Astrocyte (in vitro differentiated cells and primary cell): Measurements from ENCODE around the gene ACACA. TPM values are rescaled to one million over a fixed set of nuclear protein-coding genes. Genes with fewer than 3 reads are reported as not detected.

Source experiments
- DNase-seq: peaks from one replicate; pipeline ENCODE4 v3.0.0-alpha.2; 2010; ENCODE audit warnings: low read depth
- FAIRE-seq: peaks from 2 replicates; lab custom pipeline; 2011; peaks lifted over from hg19 to GRCh38; lab: Jason Lieb, UNC
- H2AFZ ChIP-seq: 2 replicates; pipeline ENCODE4 v1.6.0; 2012; ENCODE audit warnings: low read depth, low read length, inconsistent platforms
- H3K27ac ChIP-seq: 2 replicates; pipeline ENCODE4 v1.5.1; 2011; ENCODE audit warnings: low read depth, low read length, inconsistent platforms
- H3K27me3 ChIP-seq: 2 replicates; pipeline ENCODE4 v1.6.0; 2011; ENCODE audit warnings: low read length, inconsistent platforms; ENCODE audit not compliant: insufficient read depth
- H3K36me3 ChIP-seq: 2 replicates; pipeline ENCODE4 v1.5.1; 2011; ENCODE audit warnings: low read length, inconsistent platforms; ENCODE audit not compliant: insufficient read depth
- H3K4me1 ChIP-seq: 2 replicates; pipeline ENCODE4 v1.5.1; 2011; ENCODE audit warnings: low read length, inconsistent platforms; ENCODE audit not compliant: insufficient read depth
- H3K4me2 ChIP-seq: 2 replicates; pipeline ENCODE4 v1.6.0; 2012; ENCODE audit warnings: low read length, inconsistent platforms
- H3K4me3 ChIP-seq: 2 replicates; pipeline ENCODE4 v1.5.1; 2011; ENCODE audit warnings: low read depth, mild to moderate bottlenecking, low read length, inconsistent platforms; ENCODE audit not compliant: insufficient read depth
- H3K79me2 ChIP-seq: 2 replicates; pipeline ENCODE4 v1.6.0; 2012; ENCODE audit warnings: mild to moderate bottlenecking, low read length, inconsistent platforms; ENCODE audit not compliant: insufficient read depth
- H3K9ac ChIP-seq: 2 replicates; pipeline ENCODE4 v1.6.0; 2012; ENCODE audit warnings: mild to moderate bottlenecking, low read length, inconsistent platforms
- H3K9me3 ChIP-seq: 2 replicates; pipeline ENCODE4 v1.5.1; 2012; ENCODE audit warnings: low read depth, mild to moderate bottlenecking, low read length, inconsistent platforms; ENCODE audit not compliant: insufficient read depth
- H4K20me1 ChIP-seq: 2 replicates; pipeline ENCODE4 v1.6.0; 2012; ENCODE audit warnings: low read length, inconsistent platforms; ENCODE audit not compliant: insufficient read depth
- H3K27ac Mint-ChIP-seq: one replicate; pipeline ENCODE4 v1.8.0; 2021; ENCODE audit warnings: mild to moderate bottlenecking, mixed read lengths; ENCODE audit not compliant: unreplicated experiment
- H3K27me3 Mint-ChIP-seq: one replicate; pipeline ENCODE4 v1.8.0; 2021; ENCODE audit warnings: low read depth, mixed read lengths; ENCODE audit not compliant: unreplicated experiment
- H3K36me3 Mint-ChIP-seq: one replicate; pipeline ENCODE4 v1.8.0; 2021; ENCODE audit warnings: low read depth, mixed read lengths; ENCODE audit not compliant: unreplicated experiment
- H3K4me1 Mint-ChIP-seq: one replicate; pipeline ENCODE4 v1.8.0; 2021; ENCODE audit warnings: low read depth, mixed read lengths; ENCODE audit not compliant: unreplicated experiment
- H3K4me3 Mint-ChIP-seq: one replicate; pipeline ENCODE4 v1.8.0; 2021; ENCODE audit warnings: mild to moderate bottlenecking, moderate library complexity, mixed read lengths; ENCODE audit not compliant: unreplicated experiment
- H3K9me3 Mint-ChIP-seq: one replicate; pipeline ENCODE4 v1.8.0; 2021; ENCODE audit warnings: mild to moderate bottlenecking, mixed read lengths; ENCODE audit not compliant: unreplicated experiment
- EZH2 ChIP-seq: IDR thresholded peaks from 2 replicates; pipeline ENCODE4 v1.6.1; 2012; ENCODE audit warnings: mild to moderate bottlenecking, low read length, inconsistent platforms; ENCODE audit not compliant: insufficient read depth
- total RNA-seq: library from RNA; stranded (reverse); gene quantifications from 2 replicates; pipeline ENCODE4 v1.2.1, GENCODE V29; 2021
- TF ChIP-seq, protein P1 (sequence below): IDR thresholded peaks from 2 replicates; pipeline ENCODE4 v1.5.1; 2011; ENCODE audit warnings: low read depth, mild to moderate bottlenecking, inconsistent platforms, low read length, moderate library complexity; ENCODE audit not compliant: insufficient read depth

Gene ACACA
- total RNA-seq, 1 donor from 2014 or later = 88.3 TPM

DNA sequence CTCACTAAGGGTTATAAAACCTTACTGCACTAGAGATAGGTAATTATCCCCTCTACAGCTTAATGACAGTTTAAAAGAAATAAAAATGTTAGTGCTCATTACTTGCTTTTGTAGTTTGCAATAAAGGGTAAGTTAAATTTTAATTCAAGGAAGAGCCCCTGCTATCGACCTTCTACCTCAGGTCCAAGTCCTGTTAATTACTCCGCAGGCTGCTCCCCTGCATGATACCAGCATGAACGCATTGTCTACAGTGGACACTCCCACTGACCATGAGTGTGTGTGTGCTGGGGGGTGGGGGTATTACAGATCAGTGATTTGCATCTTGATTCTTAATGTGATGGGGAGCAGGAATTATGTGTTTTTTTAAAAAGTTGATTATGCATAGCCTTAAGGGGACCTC, 354.8 kb downstream of the ACACA start:
- no peaks in the 10 kb centered on the region for H3K27me3 Mint-ChIP-seq
- FAIRE-seq = no peak
- H3K4me1 Mint-ChIP-seq = peaks cover 15% of the 10 kb centered on the region

DNA sequence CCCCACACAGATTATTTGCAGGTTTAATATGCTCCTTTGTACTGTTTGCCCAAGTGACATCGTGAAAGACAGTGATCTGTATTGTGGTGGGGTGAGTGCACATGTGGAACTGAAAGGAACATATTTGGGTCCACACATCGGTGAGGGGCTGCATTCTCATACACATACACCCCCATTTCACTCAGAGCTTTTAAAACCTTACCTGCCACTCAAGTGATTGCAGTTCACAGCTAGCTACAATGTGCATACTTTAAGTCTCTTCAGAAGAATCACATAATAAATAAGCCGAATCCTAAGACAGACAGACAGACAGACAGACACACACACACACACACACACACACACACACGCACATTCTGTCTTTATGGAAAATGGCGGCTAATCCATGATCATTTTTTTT, 355.3 kb downstream of the ACACA start:
- no peak overlapping the region for H3K4me3 ChIP-seq
- TF ChIP-seq, protein P1, sequence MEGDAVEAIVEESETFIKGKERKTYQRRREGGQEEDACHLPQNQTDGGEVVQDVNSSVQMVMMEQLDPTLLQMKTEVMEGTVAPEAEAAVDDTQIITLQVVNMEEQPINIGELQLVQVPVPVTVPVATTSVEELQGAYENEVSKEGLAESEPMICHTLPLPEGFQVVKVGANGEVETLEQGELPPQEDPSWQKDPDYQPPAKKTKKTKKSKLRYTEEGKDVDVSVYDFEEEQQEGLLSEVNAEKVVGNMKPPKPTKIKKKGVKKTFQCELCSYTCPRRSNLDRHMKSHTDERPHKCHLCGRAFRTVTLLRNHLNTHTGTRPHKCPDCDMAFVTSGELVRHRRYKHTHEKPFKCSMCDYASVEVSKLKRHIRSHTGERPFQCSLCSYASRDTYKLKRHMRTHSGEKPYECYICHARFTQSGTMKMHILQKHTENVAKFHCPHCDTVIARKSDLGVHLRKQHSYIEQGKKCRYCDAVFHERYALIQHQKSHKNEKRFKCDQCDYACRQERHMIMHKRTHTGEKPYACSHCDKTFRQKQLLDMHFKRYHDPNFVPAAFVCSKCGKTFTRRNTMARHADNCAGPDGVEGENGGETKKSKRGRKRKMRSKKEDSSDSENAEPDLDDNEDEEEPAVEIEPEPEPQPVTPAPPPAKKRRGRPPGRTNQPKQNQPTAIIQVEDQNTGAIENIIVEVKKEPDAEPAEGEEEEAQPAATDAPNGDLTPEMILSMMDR = no peak
- no peak for TF ChIP-seq EZH2
- H3K27me3 ChIP-seq = no peaks in the 10 kb centered on the region
- Mint-ChIP-seq H3K27ac (no peak overlapping the region), H3K9me3 (no peaks in the 10 kb centered on the region), H3K36me3 (peaks cover 10% of the 10 kb centered on the region), H3K27me3 (no peaks in the 10 kb centered on the region), H3K4me3 (no peak overlapping the region), H3K4me1 (peaks cover 15% of the 10 kb centered on the region)
- FAIRE-seq (no peak), DNase-seq (no peak)
- H3K4me2 ChIP-seq = no peak overlapping the region
- no peak overlapping the region for H2AFZ ChIP-seq
- H3K9ac ChIP-seq = no peak overlapping the region
- H4K20me1 ChIP-seq = peaks cover 20% of the 10 kb centered on the region
- H3K36me3 ChIP-seq = no peaks in the 10 kb centered on the region
- no peak overlapping the region for H3K27ac ChIP-seq
- H3K9me3 ChIP-seq = no peaks in the 10 kb centered on the region
- H3K4me1 ChIP-seq = peaks cover 9% of the 10 kb centered on the region
- no peaks in the 10 kb centered on the region for H3K79me2 ChIP-seq

More for the DNA sequence above, 354.8 kb downstream of the ACACA start:
- Histone ChIP-seq H3K9ac (no peak overlapping the region), H3K27me3 (no peaks in the 10 kb centered on the region), H3K9me3 (no peaks in the 10 kb centered on the region), H3K79me2 (no peaks in the 10 kb centered on the region), H2AFZ (no peak overlapping the region), H4K20me1 (peaks cover 15% of the 10 kb centered on the region), H3K4me1 (peaks cover 4% of the 10 kb centered on the region), H3K36me3 (peaks cover 2% of the 10 kb centered on the region), H3K4me3 (no peak overlapping the region), H3K27ac (no peak overlapping the region), H3K4me2 (no peak overlapping the region)
- DNase-seq = no peak
- no peak overlapping the region for H3K4me3 Mint-ChIP-seq
- no peak overlapping the region for H3K27ac Mint-ChIP-seq
- TF ChIP-seq, protein P1 = no peak
- no peak for TF ChIP-seq EZH2
- no peaks in the 10 kb centered on the region for H3K9me3 Mint-ChIP-seq
- peaks cover 12% of the 10 kb centered on the region for H3K36me3 Mint-ChIP-seq

DNA sequence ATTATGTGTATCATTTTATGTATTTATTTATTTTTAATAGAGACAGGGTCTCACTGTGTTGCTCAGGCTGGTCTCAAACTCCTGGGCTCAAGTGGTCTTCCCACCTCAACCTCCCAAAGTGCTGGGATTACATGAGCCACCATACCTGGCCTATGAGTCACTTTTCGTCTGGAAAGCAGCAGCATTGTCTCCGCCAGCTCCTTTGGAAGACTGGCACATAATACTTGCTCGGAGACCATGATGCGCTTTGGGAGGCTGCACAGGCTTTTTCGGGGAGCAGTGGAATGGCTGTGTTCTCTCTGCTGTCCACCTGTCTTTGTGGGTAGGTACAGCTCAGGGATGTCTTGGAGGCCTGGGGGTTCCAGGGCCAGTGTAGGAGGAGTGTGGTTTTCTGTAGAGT, 355.7 kb downstream of the ACACA start:
- DNase-seq (peak; percentile 53), FAIRE-seq (no peak)
- Histone ChIP-seq H4K20me1 (peaks cover 24% of the 10 kb centered on the region), H3K36me3 (no peaks in the 10 kb centered on the region), H3K9me3 (no peaks in the 10 kb centered on the region), H3K4me2 (no peak overlapping the region), H3K4me1 (peaks cover 11% of the 10 kb centered on the region), H3K4me3 (no peak overlapping the region), H3K79me2 (no peaks in the 10 kb centered on the region), H3K27me3 (no peaks in the 10 kb centered on the region), H3K27ac (no peak overlapping the region), H3K9ac (no peak overlapping the region), H2AFZ (no peak overlapping the region)
- Mint-ChIP-seq H3K36me3 (peaks cover 10% of the 10 kb centered on the region), H3K4me3 (no peak overlapping the region), H3K4me1 (peaks cover 18% of the 10 kb centered on the region), H3K27me3 (no peaks in the 10 kb centered on the region), H3K9me3 (no peaks in the 10 kb centered on the region), H3K27ac (no peak overlapping the region)
- TF ChIP-seq, protein P1 = no peak
- TF ChIP-seq EZH2 = no peak
